ES-I3 (cell line): ENCODE measurements around the gene TIMM17B.
A peak's percentile ranks its signal among the peaks of the same experiment; 100 is the strongest.

ENCODE experiments used
- H3K36me3 ChIP-seq: 2 replicates; pipeline ENCODE4 v1.6.1; 2013; ENCODE audit warnings: mild to moderate bottlenecking, low read length, control low read depth, moderate library complexity; ENCODE audit not compliant: insufficient read depth
- H3K4me1 ChIP-seq: 2 replicates; pipeline ENCODE4 v1.6.1; 2013; ENCODE audit warnings: mild to moderate bottlenecking, control low read depth, low read length; ENCODE audit not compliant: insufficient read depth
- H3K9ac ChIP-seq: 2 replicates; pipeline ENCODE4 v1.6.1; 2013; ENCODE audit warnings: low read depth, mild to moderate bottlenecking, low read length, moderate library complexity
- H3K9me3 ChIP-seq: 2 replicates; pipeline ENCODE4 v1.6.1; 2013; ENCODE audit warnings: mild to moderate bottlenecking, low read length, moderate library complexity; ENCODE audit not compliant: control insufficient read depth, insufficient read depth

TIMM17B gene

DNA sequence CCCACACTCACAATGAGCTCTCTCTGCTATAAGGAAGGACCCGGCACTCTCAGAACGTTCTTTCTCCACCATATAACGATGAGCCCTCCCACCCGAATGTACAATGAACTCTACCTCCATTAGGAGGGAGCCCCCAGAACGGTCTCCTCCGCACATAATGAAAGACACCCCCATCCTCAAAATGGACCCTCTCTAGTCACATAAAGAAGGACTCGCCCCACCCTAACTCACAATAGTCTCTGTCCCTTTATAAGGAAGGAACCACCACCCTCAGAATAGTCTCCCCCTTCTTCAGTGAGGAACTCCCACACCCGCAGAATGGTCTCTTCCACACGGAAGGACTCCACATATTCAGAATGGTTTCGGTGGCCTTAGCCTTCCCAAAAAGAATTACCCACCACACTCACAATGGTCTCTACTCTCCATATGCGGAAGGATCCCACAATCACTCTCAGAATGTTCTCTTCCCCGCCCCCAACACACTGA lies 13.4 kb upstream of the TIMM17B start:
- Histone ChIP-seq H3K9me3 (no peaks in the 10 kb centered on the region), H3K4me1 (no peaks in the 10 kb centered on the region; the same call in 1 of the 2 replicates), H3K36me3 (peaks cover 25% of the 10 kb centered on the region), H3K9ac (peak overlapping the region; percentile 69)

DNA sequence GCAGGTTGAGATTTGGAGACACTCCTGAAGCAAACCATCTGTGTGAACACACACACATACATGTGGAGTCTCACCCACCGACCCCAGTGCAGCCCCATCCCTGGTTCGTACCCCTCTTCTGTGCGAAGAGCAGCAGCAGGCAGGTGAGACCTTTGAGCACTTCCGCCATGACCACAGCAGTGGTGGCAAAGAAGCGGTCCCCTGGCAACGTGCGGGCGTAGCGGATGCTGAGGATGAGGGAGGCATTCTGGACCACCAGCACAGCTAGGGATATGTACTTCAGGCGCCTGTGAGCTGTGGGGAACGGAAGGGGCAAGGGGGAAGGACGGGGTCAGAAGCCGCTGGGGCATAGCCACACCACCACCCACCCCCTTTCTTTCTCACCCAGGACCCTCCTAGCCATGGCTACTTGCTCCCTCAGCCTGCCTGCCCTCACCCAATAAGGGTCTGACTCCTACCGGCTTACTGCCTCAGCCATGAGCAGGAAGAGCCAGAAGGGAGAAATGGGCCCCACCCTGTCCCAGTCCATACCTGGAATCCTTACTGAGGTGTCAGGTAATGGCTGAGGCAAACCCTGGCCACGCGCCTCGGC lies 12.2 kb upstream of the TIMM17B start:
- Histone ChIP-seq H3K4me1 (no peaks in the 10 kb centered on the region; the same call in 1 of the 2 replicates), H3K9me3 (no peaks in the 10 kb centered on the region), H3K36me3 (peaks cover 14% of the 10 kb centered on the region), H3K9ac (no peak overlapping the region)

DNA sequence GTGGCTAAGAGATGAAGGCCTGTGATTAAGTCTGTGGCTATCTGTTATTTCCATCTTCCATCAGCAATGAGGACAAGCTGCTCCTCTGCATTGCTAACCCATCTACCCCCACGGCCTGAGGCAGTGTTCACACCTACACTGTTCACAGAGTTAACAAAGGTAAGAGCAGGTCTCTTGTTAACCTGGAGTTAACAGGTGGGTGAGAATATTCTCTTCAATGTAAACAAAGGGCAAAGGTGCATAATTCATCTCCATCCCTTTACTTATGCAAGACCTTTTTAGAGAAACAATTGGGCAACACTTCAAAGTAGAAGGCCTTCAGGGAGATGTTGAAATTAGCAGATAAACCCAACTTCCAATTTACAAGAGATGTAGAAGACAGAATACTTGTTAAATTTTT lies 11.0 kb upstream of the TIMM17B start:
- peaks cover 12% of the 10 kb centered on the region for H3K36me3 ChIP-seq
- H3K9me3 ChIP-seq = no peaks in the 10 kb centered on the region
- no peaks in the 10 kb centered on the region; the same call in 1 of the 2 replicates for H3K4me1 ChIP-seq
- H3K9ac ChIP-seq = no peak overlapping the region

DNA sequence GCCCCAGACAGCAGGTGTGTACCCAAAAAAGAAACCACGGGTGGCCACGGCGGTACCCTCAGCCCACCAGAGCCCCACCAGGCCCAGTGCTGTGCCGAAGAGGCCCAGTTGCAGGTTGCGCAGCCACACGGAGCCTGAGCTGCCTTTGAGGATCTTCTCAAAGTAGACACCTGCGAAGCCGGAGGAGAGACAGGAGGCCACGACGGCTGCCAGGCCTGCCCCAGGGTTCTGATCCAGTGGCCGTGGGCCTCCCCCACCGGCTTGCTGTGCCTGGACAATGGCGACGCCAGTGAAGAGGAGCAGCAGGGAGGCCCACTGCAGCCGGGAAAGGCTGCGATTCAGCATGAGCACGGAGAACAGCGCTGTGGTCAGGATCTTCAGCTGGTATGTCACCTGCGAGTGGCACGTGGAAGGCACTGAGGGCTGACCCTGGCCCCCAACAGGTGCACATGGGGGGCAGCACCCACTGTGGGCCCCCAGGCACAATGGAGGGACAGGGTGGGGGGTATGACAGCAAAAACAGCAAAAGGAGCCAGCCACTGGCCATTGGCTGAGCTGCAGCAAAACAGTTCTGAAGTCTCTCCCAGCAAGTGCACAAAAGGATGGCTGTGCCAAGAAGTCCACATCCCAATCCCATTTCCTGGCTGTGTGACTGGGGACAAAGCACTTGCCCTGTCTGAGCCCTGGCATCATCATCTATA lies 7.7 kb upstream of the TIMM17B start:
- Histone ChIP-seq H3K9ac (no peak overlapping the region), H3K36me3 (peaks cover 11% of the 10 kb centered on the region), H3K4me1 (no peaks in the 10 kb centered on the region), H3K9me3 (no peaks in the 10 kb centered on the region)

GRCh38 chrX:48904626-48905025 lies 7.1 kb upstream of the TIMM17B start:
- Histone ChIP-seq H3K4me1 (no peaks in the 10 kb centered on the region), H3K9ac (no peak overlapping the region), H3K36me3 (peaks cover 12% of the 10 kb centered on the region), H3K9me3 (no peaks in the 10 kb centered on the region)

DNA sequence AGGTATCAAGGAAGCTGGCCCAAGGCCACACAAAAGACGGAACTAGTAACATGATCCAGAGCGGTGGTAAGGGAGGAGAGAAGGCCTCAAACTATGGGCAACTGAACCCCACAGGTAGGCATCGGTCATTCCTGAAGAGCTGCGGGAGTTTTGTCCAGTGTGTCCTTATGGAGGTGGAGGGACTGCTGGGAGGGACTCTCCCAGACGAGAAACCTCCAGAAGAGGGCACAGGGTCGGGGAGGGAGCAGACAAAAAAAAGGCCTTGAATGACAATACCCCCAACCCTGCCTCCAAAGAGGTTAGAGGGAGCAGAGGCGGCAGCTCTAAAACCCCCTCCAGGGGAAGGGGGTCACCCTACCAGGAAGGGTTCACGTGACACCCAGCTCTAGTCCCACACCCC lies 6.6 kb upstream of the TIMM17B start:
- H3K4me1 ChIP-seq = no peaks in the 10 kb centered on the region
- H3K36me3 ChIP-seq = peaks cover 16% of the 10 kb centered on the region
- no peaks in the 10 kb centered on the region for H3K9me3 ChIP-seq
- no peak overlapping the region for H3K9ac ChIP-seq

DNA sequence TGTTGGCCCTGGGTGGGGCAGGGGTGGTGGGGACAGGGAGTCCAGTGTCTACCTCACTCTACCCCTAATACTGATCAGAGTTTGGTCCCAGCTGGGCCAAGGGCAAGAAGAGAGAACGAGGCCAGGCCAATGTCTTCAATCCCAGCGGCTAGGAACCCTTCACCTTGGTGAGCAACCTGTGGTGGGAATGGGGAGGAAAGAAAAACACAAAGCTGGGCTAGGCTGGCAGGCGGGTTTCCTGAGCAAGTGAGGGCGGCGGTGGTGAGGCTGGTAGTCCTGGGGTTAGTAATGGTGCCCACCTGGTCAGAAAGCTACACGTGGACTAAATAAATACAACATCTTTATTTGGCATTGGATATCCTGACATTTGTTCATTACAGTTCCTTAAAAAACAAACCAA lies 5.7 kb upstream of the TIMM17B start:
- no peaks in the 10 kb centered on the region for H3K9me3 ChIP-seq
- peaks cover 16% of the 10 kb centered on the region for H3K36me3 ChIP-seq
- H3K9ac ChIP-seq = no peak overlapping the region
- H3K4me1 ChIP-seq = no peaks in the 10 kb centered on the region

- H3K36me3 ChIP-seq = peaks cover 16% of the 10 kb centered on the region
- H3K9ac ChIP-seq = no peak overlapping the region
- no peaks in the 10 kb centered on the region for H3K9me3 ChIP-seq
- no peaks in the 10 kb centered on the region for H3K4me1 ChIP-seq
Observed at GRCh38 chrX:48902776-48903175, 5.2 kb upstream of the TIMM17B start.

- H3K9ac ChIP-seq = no peak overlapping the region
Observed at GRCh38 chrX:48902135-48902534, 4.6 kb upstream of the TIMM17B start.

GRCh38 chrX:48901069-48901468 lies 3.5 kb upstream of the TIMM17B start:
- Histone ChIP-seq H3K4me1 (no peaks in the 10 kb centered on the region), H3K36me3 (peaks cover 16% of the 10 kb centered on the region), H3K9me3 (no peaks in the 10 kb centered on the region), H3K9ac (no peak overlapping the region)

More at GRCh38 chrX:48902135-48902534, 4.6 kb upstream of the TIMM17B start:
- Histone ChIP-seq H3K36me3 (peaks cover 16% of the 10 kb centered on the region), H3K4me1 (no peaks in the 10 kb centered on the region), H3K9me3 (no peaks in the 10 kb centered on the region)

- H3K4me1 ChIP-seq = no peaks in the 10 kb centered on the region
- H3K9ac ChIP-seq = no peak overlapping the region
- no peaks in the 10 kb centered on the region for H3K9me3 ChIP-seq
- peaks cover 15% of the 10 kb centered on the region for H3K36me3 ChIP-seq
Observed at GRCh38 chrX:48899078-48899410, 1.5 kb upstream of the TIMM17B start.

GRCh38 chrX:48897157-48897624 lies 377 bp downstream of the TIMM17B start:
- Histone ChIP-seq H3K4me1 (no peaks in the 10 kb centered on the region), H3K36me3 (peaks cover 5% of the 10 kb centered on the region; the same call in 1 of the 2 replicates), H3K9me3 (no peaks in the 10 kb centered on the region), H3K9ac (peak overlapping the region; percentile 90)

DNA sequence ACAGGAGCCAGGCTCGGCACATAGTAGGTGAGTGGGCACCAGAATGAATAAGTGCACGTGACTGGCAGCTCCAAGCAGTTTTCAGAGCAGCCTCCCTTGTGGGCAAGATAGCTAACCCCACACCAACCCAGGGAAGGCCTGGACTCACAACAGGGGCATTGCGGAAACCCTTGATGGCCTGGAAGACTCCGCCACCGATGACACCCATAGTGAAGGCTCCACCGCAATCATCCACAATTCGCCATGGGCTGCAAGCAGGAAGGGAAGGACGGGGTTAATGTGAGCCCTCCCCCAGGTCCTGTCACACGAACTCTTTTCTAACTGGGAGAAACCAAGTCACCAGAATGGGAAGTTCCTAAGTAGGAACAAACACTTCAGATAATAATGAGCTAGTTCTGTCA lies 957 bp downstream of the TIMM17B start:
- peaks cover 5% of the 10 kb centered on the region; the same call in 1 of the 2 replicates for H3K36me3 ChIP-seq
- peak overlapping the region; percentile 90; the same call in 1 of the 2 replicates for H3K9ac ChIP-seq
- no peaks in the 10 kb centered on the region for H3K9me3 ChIP-seq
- H3K4me1 ChIP-seq = no peaks in the 10 kb centered on the region

DNA sequence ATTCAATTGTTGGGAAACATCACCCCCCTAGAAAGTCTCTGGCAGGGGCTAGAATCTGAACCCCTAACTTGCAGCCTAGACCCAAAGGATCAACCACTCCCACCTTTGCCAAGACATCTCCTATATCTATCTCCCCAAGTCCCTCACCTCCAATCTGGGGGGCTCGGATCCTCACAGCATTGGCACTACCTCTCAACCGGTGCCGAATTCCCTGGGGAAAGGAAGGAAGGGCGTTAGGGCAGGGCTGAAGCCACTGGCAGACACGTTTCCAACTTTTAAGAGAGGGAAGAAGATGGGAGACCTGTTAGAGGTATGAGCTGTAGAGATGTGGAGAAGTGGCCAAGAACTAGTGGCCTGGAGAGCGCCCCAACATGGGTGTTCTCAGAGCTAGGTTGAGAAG lies 2.7 kb downstream of the TIMM17B start:
- H3K4me1 ChIP-seq = 0 out of 2 replicates have a peak, but pooled peaks cover 6% of the 10 kb centered on the region
- H3K9me3 ChIP-seq = no peaks in the 10 kb centered on the region
- H3K36me3 ChIP-seq = peaks cover 5% of the 10 kb centered on the region; the same call in 1 of the 2 replicates
- H3K9ac ChIP-seq = no peak overlapping the region
